GM19023 (cell line): ENCODE measurements around the gene CCNB3.

Source experiments
- ATAC-seq: cut with Tn5 transposase; IDR thresholded peaks from one replicate; pipeline ENCODE4 v1.9.1; 2021; ENCODE audit warnings: mild to moderate bottlenecking, moderate library complexity; ENCODE audit not compliant: unreplicated experiment

The CCNB3 gene

GRCh38 chrX:50372966-50373365 lies 168.4 kb downstream of the CCNB3 start:
- ATAC-seq, result no peak

DNA sequence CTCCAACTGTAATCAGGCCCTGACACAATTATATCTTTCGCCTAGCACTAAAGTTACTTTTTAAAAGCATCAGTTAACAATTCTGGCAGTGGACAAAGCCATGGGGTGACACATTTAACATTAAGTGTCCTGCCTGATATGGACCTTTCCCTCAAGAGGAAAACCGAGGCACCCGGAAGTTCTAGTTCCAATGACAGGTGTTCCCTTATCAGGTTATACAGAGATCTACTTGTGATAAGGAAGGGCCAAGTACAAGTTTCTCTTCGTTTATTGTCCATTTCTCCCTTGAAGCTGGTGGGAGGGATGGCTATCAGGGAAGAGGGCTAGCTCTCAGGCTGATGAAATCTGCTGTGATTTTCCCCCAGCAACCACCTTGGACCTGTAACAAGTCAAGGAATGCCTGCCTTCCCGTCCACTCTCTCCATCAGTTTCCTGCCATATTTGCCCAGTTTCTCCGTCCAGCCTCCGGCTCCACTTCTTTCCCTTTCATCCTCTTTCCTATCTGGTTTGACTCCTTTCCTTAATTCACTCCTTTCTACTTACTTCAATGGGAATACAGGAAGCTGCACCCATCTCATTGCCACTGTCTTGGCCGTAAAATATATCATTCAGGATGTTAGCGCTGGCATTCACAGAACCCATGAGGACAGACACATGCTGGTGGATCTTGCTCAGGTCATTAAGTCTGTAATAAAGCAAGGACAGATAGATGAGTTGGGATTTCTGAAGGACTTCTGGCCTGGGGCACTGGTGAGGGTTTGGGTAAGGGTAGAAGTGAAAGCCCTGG lies 171.1 kb downstream of the CCNB3 start:
- no peak for ATAC-seq

DNA sequence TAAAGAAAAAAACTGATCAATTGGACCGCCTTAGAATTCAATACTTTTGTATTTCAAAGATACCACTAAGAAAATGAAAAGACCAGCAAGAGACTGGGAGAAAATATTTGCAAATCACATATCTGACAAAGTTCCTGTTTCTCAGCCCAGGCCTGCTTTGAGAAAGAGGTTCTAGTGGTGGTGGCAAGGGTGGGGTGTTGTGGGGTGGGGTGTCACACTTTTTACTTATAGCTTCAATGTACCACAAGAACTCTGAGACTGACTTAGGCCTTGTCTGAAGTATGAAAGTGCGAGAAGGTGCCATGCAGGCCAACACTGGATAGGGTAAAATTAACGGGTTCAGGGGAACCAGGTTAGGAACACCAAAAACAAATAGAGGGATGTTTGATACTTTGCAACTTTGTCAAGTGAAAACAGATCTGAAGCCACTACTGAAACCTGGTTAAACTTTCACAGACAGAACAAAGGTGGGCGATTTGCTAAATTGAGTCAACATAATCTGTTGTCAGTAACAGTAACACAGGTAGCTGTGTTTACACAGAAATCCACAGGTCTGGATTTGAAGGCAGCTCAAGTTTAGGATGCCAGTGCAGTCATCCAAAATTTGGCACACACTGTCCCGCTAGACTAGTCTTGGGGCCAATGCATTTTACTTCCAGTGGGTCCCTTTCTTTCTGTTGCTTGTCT lies 177.3 kb downstream of the CCNB3 start:
- ATAC-seq, result no peak

DNA sequence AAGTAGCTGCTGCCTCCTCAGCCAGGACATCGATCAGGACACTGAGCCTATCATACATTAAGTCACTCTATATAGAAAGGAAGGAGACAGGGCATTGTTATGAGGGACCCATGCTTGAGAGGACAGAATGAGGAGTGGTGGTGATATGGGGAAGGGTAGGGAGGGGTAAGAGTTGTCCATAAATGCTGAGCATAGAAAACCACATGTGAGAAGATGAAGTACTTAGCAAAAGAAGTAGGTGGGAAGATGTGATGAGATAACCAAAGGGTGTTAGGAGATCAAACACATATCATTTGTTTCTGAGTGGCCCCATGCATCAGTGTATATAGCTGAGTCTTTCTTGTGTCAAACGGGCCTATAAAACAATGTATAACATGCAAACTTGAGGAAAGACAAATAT lies 182.0 kb downstream of the CCNB3 start:
- ATAC-seq, result no peak

DNA sequence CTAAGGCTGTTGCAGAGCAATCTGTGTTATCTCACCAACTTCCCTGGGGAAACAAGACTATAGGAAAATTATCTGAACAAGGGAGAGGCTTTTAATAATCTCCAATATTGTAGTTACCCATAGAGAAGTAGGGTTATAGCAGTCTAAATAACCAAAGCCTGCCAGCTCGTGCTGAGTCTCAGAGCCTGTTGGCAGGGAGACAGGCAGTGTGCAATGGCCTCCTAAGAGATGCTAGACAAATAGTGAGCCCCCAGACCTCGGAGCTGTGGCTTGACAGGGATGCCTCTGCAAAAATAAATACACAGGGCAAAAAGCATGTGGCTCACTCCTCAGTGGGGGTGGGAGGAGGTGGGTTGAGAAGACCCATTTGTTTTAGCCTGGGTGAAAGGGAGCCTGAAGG lies 189.3 kb downstream of the CCNB3 start:
- no peak for ATAC-seq
